HEK293 (cell line): ENCODE results near the gene SAP130.

Experiments
- KLF9 ChIP-seq: fragments of 450-650 bp; formaldehyde crosslinking; IDR thresholded peaks from 2 replicates; pipeline ENCODE4 v1.5.1; 2016; ENCODE audit warnings: missing biosample characterization, missing genetic modification characterization, low read depth
- MZF1 ChIP-seq: fragments of 450-650 bp; formaldehyde crosslinking; IDR thresholded peaks from 2 replicates; pipeline ENCODE4 v1.5.1; 2017; ENCODE audit warnings: missing biosample characterization, missing genetic modification characterization, borderline replicate concordance
- PRDM1 ChIP-seq: fragments of 450-650 bp; formaldehyde crosslinking; IDR thresholded peaks from 2 replicates; pipeline ENCODE4; 2016; ENCODE audit warnings: missing biosample characterization, missing genetic modification characterization
- REST ChIP-seq: fragments of 450-650 bp; formaldehyde crosslinking; IDR thresholded peaks from 2 replicates; pipeline ENCODE4 v1.5.1; 2016; ENCODE audit warnings: missing biosample characterization, missing genetic modification characterization
- ZBTB26 ChIP-seq: fragments of 450-650 bp; formaldehyde crosslinking; optimal IDR thresholded peaks from 2 replicates; pipeline ENCODE3; 2016; ENCODE audit warnings: missing biosample characterization, mild to moderate bottlenecking, missing genetic modification characterization
- ZNF223 ChIP-seq: fragments of 450-650 bp; formaldehyde crosslinking; IDR thresholded peaks from 2 replicates; pipeline ENCODE4 v1.5.1; 2016; ENCODE audit warnings: missing biosample characterization, missing genetic modification characterization
- ZNF274 ChIP-seq, 2 experiments: fragments of 200-500 bp in 1 of 2; fragments of 450-650 bp in 1 of 2; sonication (Bioruptor generic) in 1 of 2; formaldehyde crosslinking in 1 of 2; IDR thresholded peaks; 2 replicates each; pipeline versions ENCODE4 v1.5.1 to v1.6.1; 2014 to 2016; ENCODE audit warnings: borderline replicate concordance in 1 of 2, inconsistent platforms in 1 of 2, low read length in 1 of 2, missing biosample characterization in 1 of 2, missing genetic modification characterization in 1 of 2
- ZNF654 ChIP-seq: fragments of 450-650 bp; formaldehyde crosslinking; IDR thresholded peaks from 2 replicates; pipeline ENCODE4 v1.5.1; 2016; ENCODE audit warnings: low read depth, missing biosample characterization, missing genetic modification characterization
- ZNF670 ChIP-seq: fragments of 450-650 bp; formaldehyde crosslinking; IDR thresholded peaks from 2 replicates; pipeline ENCODE4 v1.5.1; 2016; ENCODE audit warnings: missing biosample characterization, missing genetic modification characterization, low read depth
- ZXDB ChIP-seq: fragments of 450-650 bp; formaldehyde crosslinking; IDR thresholded peaks from 2 replicates; pipeline ENCODE4 v1.5.1; 2016; ENCODE audit warnings: missing biosample characterization, missing genetic modification characterization
- TF ChIP-seq, protein P1 (sequence below): fragments of 450-650 bp; formaldehyde crosslinking; IDR thresholded peaks from 2 replicates; pipeline ENCODE4 v1.5.1; 2016; ENCODE audit warnings: missing biosample characterization, missing genetic modification characterization, low read depth
- TF ChIP-seq, protein P2 (sequence below): fragments of 450-650 bp; formaldehyde crosslinking; IDR thresholded peaks from 2 replicates; pipeline ENCODE4 v1.5.1; 2016; ENCODE audit warnings: missing biosample characterization, missing genetic modification characterization

- TF ChIP-seq ZNF654 (no peak), REST (tag by site-specific recombination) (no peak), KLF9 (tag by site-specific recombination) (no peak), MZF1 (tag by site-specific recombination) (no peak), ZXDB (no peak), ZNF670 (tag by site-specific recombination) (no peak), PRDM1 (tag by site-specific recombination) (no peak), ZNF223 (tag by site-specific recombination) (no peak), ZBTB26 (no peak), ZNF274 (IDR thresholded peaks at IDR 0.05; ENCODE audit: low read length) (no peak), ZNF274 (tag by site-specific recombination; IDR thresholded peaks at IDR 0.05; ENCODE audit: borderline replicate concordance) (no peak)
- TF ChIP-seq, protein P1, sequence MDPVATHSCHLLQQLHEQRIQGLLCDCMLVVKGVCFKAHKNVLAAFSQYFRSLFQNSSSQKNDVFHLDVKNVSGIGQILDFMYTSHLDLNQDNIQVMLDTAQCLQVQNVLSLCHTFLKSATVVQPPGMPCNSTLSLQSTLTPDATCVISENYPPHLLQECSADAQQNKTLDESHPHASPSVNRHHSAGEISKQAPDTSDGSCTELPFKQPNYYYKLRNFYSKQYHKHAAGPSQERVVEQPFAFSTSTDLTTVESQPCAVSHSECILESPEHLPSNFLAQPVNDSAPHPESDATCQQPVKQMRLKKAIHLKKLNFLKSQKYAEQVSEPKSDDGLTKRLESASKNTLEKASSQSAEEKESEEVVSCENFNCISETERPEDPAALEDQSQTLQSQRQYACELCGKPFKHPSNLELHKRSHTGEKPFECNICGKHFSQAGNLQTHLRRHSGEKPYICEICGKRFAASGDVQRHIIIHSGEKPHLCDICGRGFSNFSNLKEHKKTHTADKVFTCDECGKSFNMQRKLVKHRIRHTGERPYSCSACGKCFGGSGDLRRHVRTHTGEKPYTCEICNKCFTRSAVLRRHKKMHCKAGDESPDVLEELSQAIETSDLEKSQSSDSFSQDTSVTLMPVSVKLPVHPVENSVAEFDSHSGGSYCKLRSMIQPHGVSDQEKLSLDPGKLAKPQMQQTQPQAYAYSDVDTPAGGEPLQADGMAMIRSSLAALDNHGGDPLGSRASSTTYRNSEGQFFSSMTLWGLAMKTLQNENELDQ: no peak
- TF ChIP-seq, protein P2, sequence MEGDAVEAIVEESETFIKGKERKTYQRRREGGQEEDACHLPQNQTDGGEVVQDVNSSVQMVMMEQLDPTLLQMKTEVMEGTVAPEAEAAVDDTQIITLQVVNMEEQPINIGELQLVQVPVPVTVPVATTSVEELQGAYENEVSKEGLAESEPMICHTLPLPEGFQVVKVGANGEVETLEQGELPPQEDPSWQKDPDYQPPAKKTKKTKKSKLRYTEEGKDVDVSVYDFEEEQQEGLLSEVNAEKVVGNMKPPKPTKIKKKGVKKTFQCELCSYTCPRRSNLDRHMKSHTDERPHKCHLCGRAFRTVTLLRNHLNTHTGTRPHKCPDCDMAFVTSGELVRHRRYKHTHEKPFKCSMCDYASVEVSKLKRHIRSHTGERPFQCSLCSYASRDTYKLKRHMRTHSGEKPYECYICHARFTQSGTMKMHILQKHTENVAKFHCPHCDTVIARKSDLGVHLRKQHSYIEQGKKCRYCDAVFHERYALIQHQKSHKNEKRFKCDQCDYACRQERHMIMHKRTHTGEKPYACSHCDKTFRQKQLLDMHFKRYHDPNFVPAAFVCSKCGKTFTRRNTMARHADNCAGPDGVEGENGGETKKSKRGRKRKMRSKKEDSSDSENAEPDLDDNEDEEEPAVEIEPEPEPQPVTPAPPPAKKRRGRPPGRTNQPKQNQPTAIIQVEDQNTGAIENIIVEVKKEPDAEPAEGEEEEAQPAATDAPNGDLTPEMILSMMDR (tag by site-specific recombination): no peak
Observed at GRCh38 chr2:127985735-127986134, 42.1 kb downstream of the SAP130 start.
